GM21528 (cell line): ENCODE measurements around the gene PPP1CA.
"Not testable (repeated sequence)": the region's sequence is repeated elsewhere in the genome, so short reads cannot be mapped to it uniquely, and the experiment has no call there.

Experiments used
- ATAC-seq: cut with Tn5 transposase; IDR thresholded peaks from one replicate; pipeline ENCODE4 v1.9.1; 2021; ENCODE audit warnings: mild to moderate bottlenecking, moderate library complexity; ENCODE audit not compliant: unreplicated experiment, low FRiP score

PPP1CA gene

DNA sequence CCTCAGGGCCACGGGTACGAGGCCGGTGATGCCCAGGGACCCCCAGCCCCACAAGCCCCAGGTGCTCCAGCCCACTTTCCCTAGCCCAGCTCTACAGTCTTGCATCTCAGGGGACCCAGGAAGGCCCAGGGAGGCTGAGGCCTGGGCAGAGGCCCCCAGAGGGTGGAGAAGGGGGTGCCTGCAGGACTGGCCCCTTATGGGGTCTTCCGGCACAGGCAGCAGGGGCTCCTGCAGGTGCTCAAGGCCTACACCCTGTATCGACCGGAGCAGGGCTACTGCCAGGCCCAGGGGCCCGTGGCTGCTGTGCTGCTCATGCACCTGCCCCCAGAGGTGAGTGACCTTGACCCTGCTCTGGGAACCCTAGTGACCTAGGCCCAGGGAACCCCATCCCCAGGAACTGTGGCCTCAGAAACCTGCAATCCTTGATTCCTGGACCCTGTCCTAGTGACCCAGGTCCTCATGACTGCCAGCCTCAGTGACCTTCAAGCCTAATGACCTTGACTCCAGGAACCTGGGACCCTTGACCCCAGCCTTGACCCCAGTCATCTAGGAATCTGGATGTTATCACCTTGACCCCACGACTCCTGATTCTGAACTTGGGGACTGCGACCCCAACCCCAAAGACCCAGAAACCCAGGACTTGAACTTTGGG is 4.2 kb upstream of the PPP1CA start:
- ATAC-seq = no peak

DNA sequence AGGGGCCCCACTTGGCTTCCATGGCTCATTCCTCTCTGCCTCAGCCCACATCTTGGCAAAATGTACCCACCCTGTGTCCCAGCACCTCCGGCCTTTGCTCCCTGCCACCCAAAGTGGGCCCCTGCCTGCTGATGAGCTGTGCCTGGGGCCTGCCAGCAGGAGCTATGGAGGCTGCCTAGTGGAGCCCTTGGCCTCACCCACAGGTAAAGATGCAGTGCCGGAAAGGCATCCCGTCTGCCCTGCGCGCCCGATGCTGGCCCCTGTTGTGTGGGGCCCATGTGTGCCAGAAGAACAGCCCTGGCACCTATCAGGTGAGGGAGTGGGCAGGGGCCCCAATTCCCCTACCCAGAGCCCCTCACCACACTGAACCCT is 3.5 kb upstream of the PPP1CA start:
- ATAC-seq = no peak

DNA sequence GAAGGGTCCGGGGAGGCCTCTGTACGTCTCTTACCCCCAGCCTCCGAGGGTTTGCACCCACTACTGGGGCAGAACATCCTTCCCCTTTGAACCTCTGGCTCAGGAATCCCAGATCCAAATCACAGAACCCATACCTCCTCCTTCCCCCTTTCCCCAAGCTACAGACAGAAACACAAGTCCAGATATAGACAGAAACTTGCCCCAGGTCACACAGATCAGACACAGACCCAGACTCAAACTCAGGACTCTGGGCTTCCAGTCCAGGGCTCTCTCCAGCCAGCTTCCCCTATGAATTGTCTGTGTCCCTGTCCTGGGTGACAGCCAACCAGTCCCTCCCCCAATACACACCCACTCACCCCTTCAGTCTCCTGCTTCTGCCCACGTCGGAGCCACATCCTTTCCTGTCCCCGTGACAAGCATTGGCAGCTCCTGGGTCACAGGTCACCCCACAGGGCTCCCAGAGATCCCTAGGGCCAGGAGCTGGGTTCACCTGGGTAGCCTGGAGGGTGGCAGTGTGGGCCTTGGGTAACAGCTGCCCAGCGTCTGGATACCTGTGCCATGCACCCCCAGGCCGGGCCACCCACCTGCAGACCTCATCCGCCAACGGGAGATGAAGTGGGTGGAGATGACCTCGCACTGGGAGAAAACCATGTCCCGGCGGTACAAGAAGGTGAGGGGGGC is 3.0 kb upstream of the PPP1CA start:
- ATAC-seq = no peak

DNA sequence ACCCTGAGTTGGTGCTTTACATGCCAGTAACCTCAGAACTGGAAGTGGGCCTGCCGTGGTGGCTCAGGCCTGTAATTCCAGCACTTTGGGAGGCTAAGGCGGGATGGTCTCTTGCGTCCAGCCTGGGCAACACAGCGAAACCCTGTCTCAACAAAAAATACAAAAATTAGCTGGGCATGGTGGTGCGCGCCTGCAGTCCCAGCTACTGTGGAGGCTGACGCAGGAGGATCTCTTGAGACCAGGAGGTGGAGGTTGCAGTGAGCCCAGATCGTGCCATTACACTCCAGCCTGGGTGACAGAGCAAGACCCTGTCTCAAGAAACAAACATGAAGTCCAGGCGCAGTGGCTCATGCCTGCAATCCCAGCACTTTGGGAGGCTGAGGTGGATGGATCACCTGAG is 1.4 kb upstream of the PPP1CA start:
- not testable (repeated sequence) for ATAC-seq

DNA sequence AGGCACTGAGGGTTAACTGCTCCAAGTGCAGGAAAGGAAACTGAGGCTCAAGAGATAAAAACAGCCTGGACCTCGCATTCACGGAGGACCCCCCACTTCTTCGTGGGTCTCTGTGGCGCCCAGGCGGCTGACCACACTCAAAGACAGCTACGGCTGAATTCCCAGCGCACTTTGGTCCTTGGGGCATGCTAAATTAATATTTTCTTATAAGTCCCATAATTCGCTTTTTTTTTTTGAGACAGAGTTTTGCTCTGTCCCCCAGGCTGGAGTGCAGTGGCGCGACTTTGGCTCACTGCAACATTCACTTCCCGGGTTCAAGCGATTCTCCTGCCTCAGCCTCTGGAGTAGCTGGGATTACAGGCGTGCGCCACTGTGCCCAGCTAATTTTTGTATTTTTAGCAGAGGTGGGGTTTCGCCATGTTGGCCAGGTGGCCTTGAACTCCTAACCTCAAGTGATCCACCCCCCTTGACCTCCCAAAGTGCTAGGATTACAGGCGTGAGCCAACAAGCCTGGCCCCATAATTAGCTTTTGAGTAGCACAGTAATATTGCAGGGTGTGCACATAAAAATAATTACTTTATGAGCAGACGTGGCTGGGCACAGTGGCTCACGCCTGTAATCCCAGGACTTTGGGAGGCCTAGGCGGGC is 658 bp upstream of the PPP1CA start:
- not testable (repeated sequence) for ATAC-seq

DNA sequence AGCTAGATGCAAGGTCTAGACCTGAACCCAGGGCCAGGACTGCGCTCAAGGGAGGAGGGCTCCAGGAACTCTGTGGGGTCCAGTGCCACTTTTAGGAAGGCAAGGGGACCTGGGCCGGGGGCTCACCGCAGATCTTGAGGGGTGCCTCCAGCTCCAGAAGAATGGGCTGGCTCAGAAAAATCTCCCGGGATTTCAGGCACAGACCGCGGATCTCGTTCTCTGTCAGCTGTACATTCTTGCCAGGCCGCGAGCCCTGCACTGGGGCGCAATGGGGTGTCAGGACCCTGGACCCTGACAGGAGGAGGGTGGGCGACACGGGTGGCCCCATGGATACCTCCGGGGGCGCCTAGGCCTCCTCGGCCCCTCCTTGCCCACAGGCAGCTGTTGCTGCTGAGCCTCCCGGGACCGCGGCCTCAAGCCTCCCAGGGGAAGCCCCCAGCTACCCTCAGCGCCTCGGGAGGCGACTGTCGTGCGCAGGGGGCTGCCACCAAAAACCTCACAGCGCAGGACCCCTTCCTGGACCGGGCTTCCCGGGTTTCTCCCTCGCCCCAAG is 640 bp downstream of the PPP1CA start:
- peak; percentile 16 for ATAC-seq

DNA sequence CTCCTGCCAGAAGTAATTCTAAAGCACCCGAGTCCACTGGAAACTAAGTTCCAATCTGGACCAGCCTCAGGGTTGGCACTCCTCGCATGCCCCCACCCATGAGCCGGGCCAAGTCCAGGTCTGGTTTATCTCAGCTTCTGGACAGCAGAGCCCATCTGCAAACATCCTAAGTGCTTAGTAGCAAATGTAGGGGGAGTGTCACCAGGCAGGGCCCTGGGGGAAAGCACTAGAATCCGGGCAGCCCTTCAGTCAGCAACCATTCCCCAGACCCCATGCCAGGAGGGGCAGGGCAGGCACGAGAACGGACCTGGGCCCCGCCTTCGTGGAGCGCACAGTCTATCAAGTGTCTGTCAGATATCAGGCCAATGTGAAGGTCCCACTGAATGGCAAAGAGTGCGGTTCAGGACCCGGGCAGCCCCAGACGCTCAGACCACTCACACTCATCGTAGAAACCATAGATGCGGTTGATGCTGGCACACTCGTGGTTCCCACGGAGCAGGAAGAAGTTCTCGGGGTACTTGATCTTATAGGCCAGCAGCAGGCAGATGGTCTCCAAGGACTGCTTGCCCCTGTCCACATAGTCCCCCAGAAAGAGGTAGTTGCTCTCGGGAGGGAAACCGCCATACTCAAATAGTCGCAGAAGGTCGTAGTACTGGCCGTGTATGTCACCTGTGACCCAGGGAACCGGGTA is 1.3 kb downstream of the PPP1CA start:
- ATAC-seq = no peak

DNA sequence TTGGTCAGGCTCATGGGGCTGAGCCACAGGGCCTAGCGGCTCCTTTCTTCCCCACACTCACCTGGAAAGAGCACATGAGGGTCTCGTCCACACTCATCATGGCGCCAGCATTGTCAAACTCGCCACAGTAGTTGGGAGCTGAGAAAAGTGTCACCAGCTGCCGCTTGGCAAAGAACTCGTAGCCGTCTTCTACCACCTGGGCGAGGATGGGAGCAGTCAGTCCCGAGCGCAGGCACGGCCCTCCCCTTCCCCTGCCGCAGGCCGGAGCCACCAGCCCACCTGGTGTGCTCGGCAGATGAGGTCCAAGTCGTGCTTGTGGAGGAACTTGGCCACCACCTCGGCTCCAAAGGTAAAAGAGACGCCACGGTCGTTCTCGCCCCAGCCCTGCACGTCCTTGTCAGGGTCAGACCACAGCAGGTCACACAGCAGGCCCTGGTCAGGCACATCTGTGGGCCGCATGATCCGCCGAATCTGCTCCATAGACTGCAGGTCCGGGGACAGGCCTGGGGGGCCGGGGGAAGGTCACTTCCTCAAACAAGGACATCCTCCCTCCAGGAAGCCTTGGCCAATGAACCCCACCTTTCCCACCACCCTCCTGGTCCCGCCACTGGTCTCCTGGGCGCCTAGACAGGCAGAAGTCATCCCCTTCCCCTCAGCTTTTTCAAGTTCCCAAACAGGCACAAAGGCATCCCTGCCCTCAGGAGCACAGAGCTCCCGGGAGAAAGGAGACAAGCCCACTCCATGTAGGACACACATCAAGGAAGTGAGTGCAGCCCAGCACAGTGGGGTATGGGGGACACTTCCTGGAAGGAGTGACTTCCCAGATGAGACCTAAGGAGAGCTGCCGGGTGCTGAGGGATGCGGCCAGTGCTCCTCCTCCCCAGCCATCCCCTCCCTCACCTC is 2.7 kb downstream of the PPP1CA start:
- no peak for ATAC-seq

DNA sequence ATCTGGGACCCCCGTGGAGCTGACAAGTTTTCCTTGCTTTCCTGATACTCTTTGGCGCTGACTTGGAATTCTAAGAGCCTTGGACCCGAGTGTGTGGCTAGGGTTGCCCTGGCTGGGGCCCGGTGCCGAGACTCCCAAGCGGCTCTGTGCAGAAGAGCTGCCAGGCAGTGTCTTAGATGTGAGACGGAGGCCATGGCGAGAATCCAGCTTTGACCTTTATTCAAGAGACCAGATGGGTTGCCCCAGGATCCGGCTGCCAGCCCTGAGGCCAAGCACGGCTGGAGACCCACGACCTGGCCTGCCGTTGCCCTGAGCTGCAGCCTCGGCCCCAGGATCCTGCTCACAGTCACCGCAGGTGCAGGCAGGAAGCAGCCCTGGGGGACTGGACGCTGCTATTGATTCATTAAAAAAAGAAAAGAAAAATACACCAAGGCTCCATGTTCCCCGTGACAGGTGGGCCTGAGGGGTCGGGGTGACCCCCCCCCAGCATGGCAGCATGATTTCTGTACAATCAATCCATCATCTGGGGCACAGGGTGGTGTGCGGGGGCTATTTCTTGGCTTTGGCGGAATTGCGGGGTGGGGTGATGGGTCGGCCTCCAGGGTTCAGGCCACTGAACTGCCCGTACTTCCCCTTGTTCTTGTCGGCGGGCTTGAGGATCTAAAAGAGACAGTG is 3.5 kb downstream of the PPP1CA start:
- no peak for ATAC-seq

DNA sequence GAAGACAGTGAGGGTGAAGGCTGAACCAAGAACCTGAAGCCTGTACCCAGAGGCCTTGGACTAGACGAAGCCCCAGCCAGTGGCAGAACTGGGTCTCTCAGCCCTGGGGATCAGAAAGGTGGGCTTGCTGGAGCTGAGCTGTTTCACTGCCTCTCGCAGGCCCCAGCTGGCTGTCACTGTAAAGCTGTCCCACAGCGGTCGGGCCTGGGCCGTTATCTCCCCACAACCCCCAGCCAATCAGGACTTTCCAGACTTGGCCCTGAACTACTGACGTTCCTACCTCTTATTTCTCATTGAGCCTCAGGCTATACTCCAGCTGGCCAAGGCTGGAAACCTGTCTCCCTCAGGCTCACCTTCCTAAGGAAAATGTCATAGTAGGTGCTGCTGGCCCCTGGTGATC is 4.1 kb downstream of the PPP1CA start:
- ATAC-seq = no peak

DNA sequence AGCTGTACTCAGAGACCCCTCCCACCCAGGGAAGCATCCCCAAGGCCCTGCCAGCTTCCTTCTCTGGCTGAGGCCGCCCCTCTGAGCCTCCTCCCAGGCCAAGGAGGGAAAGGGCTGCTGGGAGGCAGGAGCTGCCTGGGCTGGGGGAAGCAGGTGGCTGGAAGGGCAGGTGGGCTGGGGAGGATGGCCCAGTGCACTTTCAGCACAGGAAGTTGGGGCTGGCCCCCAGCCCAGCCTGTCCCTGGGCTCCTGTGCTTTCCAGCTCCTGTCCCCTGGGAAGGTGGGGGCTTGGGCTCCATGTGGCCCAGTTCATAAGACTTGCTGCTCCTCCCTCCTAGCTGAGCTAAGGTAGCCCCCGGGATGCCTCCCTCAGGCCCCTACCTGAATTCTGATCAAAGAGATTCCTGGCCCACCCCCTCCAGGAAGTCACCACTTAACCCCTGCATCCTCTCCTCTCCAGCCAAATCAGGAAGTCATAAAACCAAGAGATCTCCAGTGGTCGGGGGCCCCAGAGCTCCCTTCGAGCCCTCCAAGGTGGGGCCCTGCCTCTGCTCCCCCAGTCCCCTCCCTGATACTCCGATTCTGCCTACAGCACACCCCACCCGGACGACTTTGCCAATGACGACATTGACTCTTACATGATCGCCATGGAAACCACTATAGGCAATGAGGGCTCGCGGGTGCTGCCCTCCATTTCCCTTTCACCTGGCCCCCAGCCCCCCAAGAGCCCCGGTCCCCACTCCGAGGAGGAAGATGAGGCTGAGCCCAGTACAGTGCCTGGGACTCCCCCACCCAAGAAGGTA is 4.9 kb downstream of the PPP1CA start:
- ATAC-seq = no peak

DNA sequence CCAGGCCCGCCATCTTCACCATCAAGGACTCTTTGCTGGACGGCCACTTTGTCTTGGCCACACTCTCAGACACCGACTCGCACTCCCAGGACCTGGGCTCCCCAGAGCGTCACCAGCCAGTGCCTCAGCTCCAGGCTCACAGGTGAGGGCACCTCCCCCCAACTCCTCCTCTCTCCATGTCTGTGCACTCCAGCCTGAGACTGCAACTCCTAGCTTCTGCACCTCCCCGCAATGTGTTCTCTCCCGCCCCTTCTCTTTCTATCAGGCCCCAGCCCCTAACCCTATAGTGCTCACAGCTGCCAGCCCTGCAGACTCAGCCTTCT is 5.4 kb downstream of the PPP1CA start:
- ATAC-seq = no peak

DNA sequence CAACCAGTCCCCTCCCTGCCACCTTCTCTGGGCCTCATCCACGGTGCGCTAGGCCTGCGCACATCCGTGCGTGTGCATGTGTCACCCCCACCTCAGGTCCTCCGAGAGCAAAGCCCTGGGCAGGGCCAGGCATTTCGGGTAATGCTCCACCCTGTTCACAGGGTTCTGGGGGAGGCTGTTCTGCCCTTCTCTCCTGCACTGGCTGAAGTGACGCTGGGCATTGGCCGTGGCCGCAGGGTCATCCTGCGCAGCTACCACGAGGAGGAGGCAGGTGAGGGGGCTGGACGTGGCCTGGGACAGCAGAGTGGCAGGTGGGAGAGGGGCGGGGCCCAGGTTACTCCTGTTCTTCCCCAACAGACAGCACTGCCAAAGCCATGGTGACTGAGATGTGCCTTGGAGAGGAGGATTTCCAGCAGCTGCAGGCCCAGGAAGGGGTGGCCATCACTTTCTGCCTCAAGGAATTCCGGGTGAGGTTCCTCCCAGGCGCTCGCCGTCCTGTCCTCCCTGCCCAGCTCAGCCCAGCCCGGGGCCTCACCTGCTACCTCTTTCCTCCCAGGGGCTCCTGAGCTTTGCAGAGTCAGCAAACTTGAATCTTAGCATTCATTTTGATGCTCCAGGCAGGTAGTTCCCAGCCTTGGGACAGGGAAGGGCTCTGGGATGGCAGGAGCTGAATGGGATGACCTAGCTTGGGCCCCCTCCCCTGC is 6.0 kb downstream of the PPP1CA start:
- ATAC-seq = no peak

DNA sequence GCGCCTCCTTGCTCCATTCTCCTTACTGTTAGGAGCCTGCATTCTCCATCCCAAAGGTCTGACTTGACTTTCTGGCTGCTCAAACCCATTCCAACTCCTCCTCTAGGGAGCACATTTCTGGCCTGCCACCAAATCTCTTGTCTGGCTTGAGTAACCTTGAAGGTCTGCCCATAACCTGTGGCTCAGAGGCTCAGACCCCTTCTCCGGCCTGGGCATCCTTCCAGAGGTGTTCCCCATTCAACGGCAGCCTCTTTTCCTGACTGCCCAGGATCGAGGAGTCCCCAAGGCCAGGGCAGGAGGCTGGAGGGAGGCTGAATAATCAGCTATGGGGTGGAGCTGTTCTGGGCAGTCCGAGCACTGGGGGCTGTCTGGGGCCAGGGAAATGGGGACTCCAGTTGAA is 7.7 kb downstream of the PPP1CA start:
- ATAC-seq = no peak

DNA sequence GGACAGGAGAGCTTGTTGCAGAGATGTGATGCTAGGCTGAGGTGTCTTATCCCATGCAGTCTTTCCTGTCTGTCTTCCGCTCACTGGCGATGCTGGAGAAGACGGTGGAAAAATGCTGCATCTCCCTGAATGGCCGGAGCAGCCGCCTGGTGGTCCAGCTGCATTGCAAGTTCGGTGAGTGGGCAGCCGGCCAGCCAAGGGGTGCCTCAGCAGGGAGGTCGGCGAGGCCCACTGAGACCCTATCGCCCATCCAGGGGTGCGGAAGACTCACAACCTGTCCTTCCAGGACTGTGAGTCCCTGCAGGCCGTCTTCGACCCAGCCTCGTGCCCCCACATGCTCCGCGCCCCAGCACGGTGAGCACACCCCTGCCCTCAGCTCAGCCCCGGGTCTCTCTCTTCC is 8.2 kb downstream of the PPP1CA start:
- no peak for ATAC-seq

DNA sequence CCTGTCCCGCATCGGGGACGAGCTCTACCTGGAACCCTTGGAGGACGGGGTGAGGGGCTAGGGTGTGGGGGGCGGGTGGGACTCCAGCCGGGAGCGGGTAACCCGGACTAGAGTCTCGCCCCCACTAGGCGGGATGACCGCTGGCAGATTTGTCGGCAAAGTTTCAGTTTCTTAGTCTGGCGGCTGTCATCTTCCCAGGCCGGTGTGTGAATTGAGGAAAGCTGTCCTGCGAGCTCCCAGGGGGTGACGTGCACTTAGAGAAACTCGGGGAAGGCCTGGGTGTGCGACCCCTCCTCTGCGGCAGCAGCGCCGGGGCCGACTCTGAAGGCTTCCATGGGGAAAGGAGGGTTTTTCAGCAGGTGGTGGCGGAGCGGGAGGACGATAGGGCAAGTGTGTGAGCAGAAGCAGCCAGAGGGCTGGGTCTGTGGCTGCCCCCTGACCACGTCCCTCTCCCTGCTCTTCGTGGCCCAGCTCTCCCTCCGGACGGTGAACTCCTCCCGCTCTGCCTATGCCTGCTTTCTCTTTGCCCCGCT is 9.4 kb downstream of the PPP1CA start:
- peak; percentile 2 for ATAC-seq

DNA sequence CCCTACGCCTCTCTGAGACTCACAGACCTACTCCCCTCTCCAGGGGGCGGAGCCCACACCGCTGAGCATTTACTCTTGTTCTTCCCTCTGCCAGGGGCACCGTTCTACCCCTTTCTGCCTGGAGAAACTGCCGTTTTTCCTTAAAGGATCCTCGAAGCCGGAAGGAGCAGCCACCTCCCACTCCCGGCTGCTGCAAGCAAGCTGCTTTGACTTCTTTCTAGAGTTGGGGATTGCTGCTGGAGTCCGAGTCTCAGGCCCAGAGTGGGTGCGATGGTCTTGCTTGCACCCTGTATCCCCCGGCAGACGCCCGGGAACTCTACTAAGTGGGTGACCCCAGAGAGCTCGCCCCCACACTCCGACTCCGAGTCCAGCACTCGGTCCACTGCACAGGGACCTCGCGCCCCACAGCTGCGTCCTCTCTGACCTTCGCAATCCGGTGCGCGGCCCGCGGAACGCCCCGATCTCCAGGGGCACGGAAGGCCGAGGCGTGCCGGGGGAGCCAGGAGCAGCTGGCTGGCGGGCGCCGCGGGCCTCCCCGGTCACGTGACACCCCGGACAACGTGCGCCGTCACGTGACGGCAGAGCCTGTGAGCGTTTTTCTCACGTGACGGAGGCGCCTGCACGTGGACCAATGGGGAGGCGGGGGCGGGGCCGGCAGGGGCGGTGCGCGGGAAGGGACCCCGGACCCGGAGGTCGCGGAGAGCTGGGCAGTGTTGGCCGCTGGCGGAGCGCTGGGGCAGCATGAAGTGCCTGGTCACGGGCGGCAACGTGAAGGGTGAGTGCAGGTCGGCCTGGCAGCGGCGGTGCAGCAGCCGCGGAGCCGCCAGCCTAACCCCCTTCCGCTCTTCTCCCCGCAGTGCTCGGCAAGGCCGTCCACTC is 10.1 kb downstream of the PPP1CA start, which contains the start of gene RAD9A:
Gene RAD9A (plus strand): TSS at position 683 of the 879 bp plus-strand sequence. CDS start 59 bp downstream, at position 742.
- peak; percentile 61 for ATAC-seq
